ENCODE data around the gene ZFTA. TPM values are rescaled to one million over a fixed set of nuclear protein-coding genes. Genes with fewer than 3 reads are reported as not detected.

Gene ZFTA
- total RNA-seq, 1 experiment from 2014 or later: 19.3 TPM

GRCh38 chr11:63738720-63739360 lies 29.7 kb downstream of the ZFTA start:
- Histone ChIP-seq H3K36me3 (ENCODE audit: low read depth) (no peaks in the 10 kb centered on the region), H3F3A (ENCODE audit: insufficient read depth, low read depth) (peaks cover 21% of the 10 kb centered on the region), H4K20me1 (ENCODE audit: insufficient read depth) (peaks cover 7% of the 10 kb centered on the region), H3K79me2 (ENCODE audit: low read depth) (peaks cover 27% of the 10 kb centered on the region), H3K27me3 (ENCODE audit: insufficient read depth, low read depth) (no peaks in the 10 kb centered on the region), H3K9me2 (ENCODE audit: insufficient read depth) (no peaks in the 10 kb centered on the region), H3K4me3 (no peak overlapping the region), H3K27ac (peak overlapping the region; percentile 18; the same call in 1 of the 2 replicates), H2AFZ (no peak overlapping the region), H3K9me3 (ENCODE audit: insufficient read depth, low read depth) (no peaks in the 10 kb centered on the region), H3K4me1 (replicated peaks; ENCODE audit: insufficient read depth) (0 out of 2 replicates have a peak, but pooled peaks cover 3% of the 10 kb centered on the region), H3K4me2 (peak overlapping the region; percentile 8; the same call in 1 of the 2 replicates)
- TF ChIP-seq CTCF (conservative IDR thresholded peaks at IDR 0.05) (peak; percentile 99), EZH2 (IDR thresholded peaks at IDR 0.05; ENCODE audit: low read depth) (no peak)
- ChIA-PET POLR2A (ENCODE audit: unreplicated experiment) (interaction anchor here (0.6 to 0.7 kb wide), 2 partner anchors 10 to 40 kb away, joined by 5 to 6 read pairs; no protein-coding TSS in a partner anchor), CTCF (interaction anchor here (0.6 to 1.1 kb wide), 5 partner anchors 10 to 833 kb away, joined by 3 to 5 read pairs (median 4); partner anchors contain the start of gene ATL3)
- BruUV-seq (replicated peaks): no TSS peak
- DNase-seq: peak; percentile 67 to 73
- intact Hi-C loops (cut with micrococcal nuclease; ENCODE audit: unreplicated experiment): loop anchor here (5.0 kb wide), 3 partner anchors 67 to 262 kb away; partner anchors contain the start of gene ATL3

- H3K4me2 ChIP-seq: no peak overlapping the region
- no peak overlapping the region for H3K4me3 ChIP-seq
- no peak overlapping the region for H3K27ac ChIP-seq
- 0 out of 2 replicates have a peak, but pooled peaks cover 3% of the 10 kb centered on the region for H3K4me1 ChIP-seq (replicated peaks; ENCODE audit: insufficient read depth)
- ChIA-PET POLR2A (ENCODE audit: unreplicated experiment) (interaction anchor here (0.7 kb wide), 1 partner anchor 58 kb away, joined by 4 read pairs; no protein-coding TSS in a partner anchor), CTCF (interaction anchor here (0.6 to 1.1 kb wide), 5 partner anchors 9 to 832 kb away, joined by 3 to 5 read pairs (median 4); no protein-coding TSS in a partner anchor)
- no peak overlapping the region for H2AFZ ChIP-seq
- DNase-seq: no peak
- peaks cover 21% of the 10 kb centered on the region for H3F3A ChIP-seq (ENCODE audit: insufficient read depth, low read depth)
- BruUV-seq (replicated peaks): no TSS peak
- H3K27me3 ChIP-seq (ENCODE audit: insufficient read depth, low read depth): no peaks in the 10 kb centered on the region
- H4K20me1 ChIP-seq (ENCODE audit: insufficient read depth): peaks cover 7% of the 10 kb centered on the region
- TF ChIP-seq EZH2 (IDR thresholded peaks at IDR 0.05; ENCODE audit: low read depth): no peak
- no peak for TF ChIP-seq CTCF (conservative IDR thresholded peaks at IDR 0.05)
- H3K79me2 ChIP-seq (ENCODE audit: low read depth): peaks cover 21% of the 10 kb centered on the region
- intact Hi-C loops (cut with micrococcal nuclease; ENCODE audit: unreplicated experiment): loop anchor here (5.0 kb wide), 3 partner anchors 65 to 260 kb away; partner anchors contain the start of gene ATL3
- no peaks in the 10 kb centered on the region for H3K9me2 ChIP-seq (ENCODE audit: insufficient read depth)
- H3K36me3 ChIP-seq (ENCODE audit: low read depth): no peaks in the 10 kb centered on the region
- H3K9me3 ChIP-seq (ENCODE audit: insufficient read depth, low read depth): no peaks in the 10 kb centered on the region
These were observed 30.9 kb downstream of the ZFTA start for GRCh38 chr11:63737718-63738117.

- CTCF ChIA-PET: interaction anchor here (0.6 kb wide), 1 partner anchor 820 kb away, joined by 5 read pairs; no protein-coding TSS in a partner anchor
- Histone ChIP-seq H3K4me1 (replicated peaks; ENCODE audit: insufficient read depth) (0 out of 2 replicates have a peak, but pooled peaks cover 3% of the 10 kb centered on the region), H3K9me3 (ENCODE audit: insufficient read depth, low read depth) (no peaks in the 10 kb centered on the region)
These were observed 31.7 kb downstream of the ZFTA start for GRCh38 chr11:63736864-63737263.

More at GRCh38 chr11:63736864-63737263, 31.7 kb downstream of the ZFTA start:
- Histone ChIP-seq H3K27me3 (ENCODE audit: insufficient read depth, low read depth) (no peaks in the 10 kb centered on the region), H3K79me2 (ENCODE audit: low read depth) (peaks cover 21% of the 10 kb centered on the region), H3K4me2 (no peak overlapping the region), H3K27ac (no peak overlapping the region), H2AFZ (no peak overlapping the region), H3K36me3 (ENCODE audit: low read depth) (no peaks in the 10 kb centered on the region), H3K9me2 (ENCODE audit: insufficient read depth) (no peaks in the 10 kb centered on the region), H3F3A (ENCODE audit: insufficient read depth, low read depth) (peaks cover 21% of the 10 kb centered on the region), H4K20me1 (ENCODE audit: insufficient read depth) (peaks cover 7% of the 10 kb centered on the region), H3K4me3 (no peak overlapping the region)
- no peak for DNase-seq
- POLR2A ChIA-PET (ENCODE audit: unreplicated experiment): no interaction called here
- BruUV-seq (replicated peaks): no TSS peak
- intact Hi-C loops (cut with micrococcal nuclease; ENCODE audit: unreplicated experiment): loop anchor here (5.0 kb wide), 3 partner anchors 65 to 260 kb away; partner anchors contain the start of gene ATL3
- TF ChIP-seq CTCF (conservative IDR thresholded peaks at IDR 0.05) (no peak), EZH2 (IDR thresholded peaks at IDR 0.05; ENCODE audit: low read depth) (no peak)
